ENCODE measurements around the gene FOXQ1.

Gene FOXQ1

GRCh38 chr6:1363298-1363697, 51.4 kb downstream of the FOXQ1 start:
- no peak for TF ChIP-seq CTCF (IDR thresholded peaks at IDR 0.05)

GRCh38 chr6:1363729-1364572, 52.1 kb downstream of the FOXQ1 start:
- TF ChIP-seq CTCF (IDR thresholded peaks at IDR 0.05), result peak; percentile 44; the same call in 1 of the 2 replicates
